ENCODE measurements around the gene PDE4B.

The PDE4B gene

GRCh38 chr1:65897485-65897884, 104.8 kb downstream of the PDE4B start:
- no peaks in the 10 kb centered on the region for H3K36me3 ChIP-seq (ENCODE audit: control insufficient read depth in 5 of 5, insufficient read depth in 5 of 5, low read length in 5 of 5)
- H3K4me1 ChIP-seq (ENCODE audit: control insufficient read depth in 5 of 5, insufficient read depth in 5 of 5, low read length in 5 of 5): no peaks in the 10 kb centered on the region
- H3K4me3 ChIP-seq (ENCODE audit: low read depth in 1 of 5, low read length in 5 of 5): no peak overlapping the region
- H3K27me3 ChIP-seq (ENCODE audit: control insufficient read depth in 5 of 5, insufficient read depth in 4 of 5, low read length in 5 of 5): no peaks in the 10 kb centered on the region
- H3K27ac ChIP-seq (ENCODE audit: low read depth, low read length): no peak overlapping the region
- H3K9ac ChIP-seq (ENCODE audit: low read length in 5 of 5): no peak overlapping the region
- peaks cover 0 to 6% (median 0%) of the 10 kb centered on the region in 5 donors for H3K9me3 ChIP-seq (ENCODE audit: control insufficient read depth in 5 of 5, low read length in 5 of 5)

- no peak overlapping the region for H3K27ac ChIP-seq (ENCODE audit: low read depth, low read length)
- H3K27me3 ChIP-seq (ENCODE audit: control insufficient read depth in 5 of 5, insufficient read depth in 4 of 5, low read length in 5 of 5): no peaks in the 10 kb centered on the region
- H3K9me3 ChIP-seq (ENCODE audit: control insufficient read depth in 5 of 5, low read length in 5 of 5): peaks cover 0 to 2% (median 0%) of the 10 kb centered on the region in 5 donors
- H3K9ac ChIP-seq (ENCODE audit: low read length in 5 of 5): no peak overlapping the region
- no peaks in the 10 kb centered on the region for H3K4me1 ChIP-seq (ENCODE audit: control insufficient read depth in 5 of 5, insufficient read depth in 5 of 5, low read length in 5 of 5)
- H3K36me3 ChIP-seq (ENCODE audit: control insufficient read depth in 5 of 5, insufficient read depth in 5 of 5, low read length in 5 of 5): no peaks in the 10 kb centered on the region
- no peak overlapping the region for H3K4me3 ChIP-seq (ENCODE audit: low read depth in 1 of 5, low read length in 5 of 5)
These were observed 112.0 kb downstream of the PDE4B start for GRCh38 chr1:65904681-65905083.

DNA sequence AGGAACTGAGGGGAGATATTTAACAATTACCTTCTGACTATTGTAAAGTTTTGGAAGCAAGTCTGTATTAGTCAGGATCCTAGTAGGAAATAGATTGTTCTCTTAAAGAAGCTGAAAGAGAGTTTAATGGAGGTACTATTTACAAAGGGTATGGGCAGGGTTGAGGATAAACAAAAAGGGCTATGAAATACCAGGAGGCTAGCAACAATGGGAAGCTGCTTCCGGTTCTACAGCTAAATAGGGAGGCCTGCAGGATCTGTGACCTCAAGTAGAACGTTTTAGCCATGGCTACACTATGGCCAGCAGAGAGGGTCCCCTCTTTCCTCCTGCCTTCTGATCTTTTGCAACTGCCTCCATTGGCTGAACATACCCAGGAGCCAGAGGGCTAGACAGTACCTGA, 117.7 kb downstream of the PDE4B start:
- Histone ChIP-seq H3K27ac (ENCODE audit: low read depth, low read length) (no peak overlapping the region), H3K4me3 (ENCODE audit: low read depth in 1 of 5, low read length in 5 of 5) (no peak overlapping the region), H3K9me3 (ENCODE audit: control insufficient read depth in 5 of 5, low read length in 5 of 5) (no peaks in the 10 kb centered on the region), H3K27me3 (ENCODE audit: control insufficient read depth in 5 of 5, insufficient read depth in 4 of 5, low read length in 5 of 5) (no peaks in the 10 kb centered on the region), H3K4me1 (ENCODE audit: control insufficient read depth in 5 of 5, insufficient read depth in 5 of 5, low read length in 5 of 5) (no peaks in the 10 kb centered on the region), H3K36me3 (ENCODE audit: control insufficient read depth in 5 of 5, insufficient read depth in 5 of 5, low read length in 5 of 5) (no peaks in the 10 kb centered on the region), H3K9ac (ENCODE audit: low read length in 5 of 5) (no peak overlapping the region)

DNA sequence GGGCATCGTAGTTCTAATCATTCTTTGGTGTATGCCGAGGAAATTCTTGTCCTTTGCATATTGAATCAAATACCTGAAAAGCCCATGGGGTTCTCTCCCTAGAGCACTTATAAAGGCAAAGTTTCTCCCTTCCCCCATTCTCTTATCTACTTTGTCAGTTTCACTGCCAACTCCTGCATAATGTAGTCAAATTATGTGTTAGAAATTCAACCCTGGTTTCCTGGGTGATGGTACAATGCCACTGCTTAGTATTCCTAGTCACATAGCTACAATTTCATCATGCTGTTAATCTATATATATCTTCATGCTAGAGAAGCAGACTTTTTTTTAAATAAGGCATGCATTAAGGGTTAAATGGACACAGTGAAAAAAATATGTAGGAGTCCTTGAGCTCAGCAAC, 119.0 kb downstream of the PDE4B start:
- H3K36me3 ChIP-seq (ENCODE audit: control insufficient read depth in 5 of 5, insufficient read depth in 5 of 5, low read length in 5 of 5): no peaks in the 10 kb centered on the region
- H3K4me1 ChIP-seq (ENCODE audit: control insufficient read depth in 5 of 5, insufficient read depth in 5 of 5, low read length in 5 of 5): no peaks in the 10 kb centered on the region
- H3K27ac ChIP-seq (ENCODE audit: low read depth, low read length): no peak overlapping the region
- no peak overlapping the region for H3K9ac ChIP-seq (ENCODE audit: low read length in 5 of 5)
- no peaks in the 10 kb centered on the region for H3K27me3 ChIP-seq (ENCODE audit: control insufficient read depth in 5 of 5, insufficient read depth in 4 of 5, low read length in 5 of 5)
- no peaks in the 10 kb centered on the region for H3K9me3 ChIP-seq (ENCODE audit: control insufficient read depth in 5 of 5, low read length in 5 of 5)
- no peak overlapping the region for H3K4me3 ChIP-seq (ENCODE audit: low read depth in 1 of 5, low read length in 5 of 5)

GRCh38 chr1:65918564-65918963, 125.9 kb downstream of the PDE4B start:
- no peaks in the 10 kb centered on the region for H3K4me1 ChIP-seq (ENCODE audit: control insufficient read depth in 5 of 5, insufficient read depth in 5 of 5, low read length in 5 of 5)
- no peaks in the 10 kb centered on the region for H3K36me3 ChIP-seq (ENCODE audit: control insufficient read depth in 5 of 5, insufficient read depth in 5 of 5, low read length in 5 of 5)
- no peak overlapping the region for H3K4me3 ChIP-seq (ENCODE audit: low read depth in 1 of 5, low read length in 5 of 5)
- no peak overlapping the region for H3K9ac ChIP-seq (ENCODE audit: low read length in 5 of 5)
- no peaks in the 10 kb centered on the region for H3K27me3 ChIP-seq (ENCODE audit: control insufficient read depth in 5 of 5, insufficient read depth in 4 of 5, low read length in 5 of 5)
- H3K27ac ChIP-seq (ENCODE audit: low read depth, low read length): no peak overlapping the region
- no peaks in the 10 kb centered on the region for H3K9me3 ChIP-seq (ENCODE audit: control insufficient read depth in 5 of 5, low read length in 5 of 5)

DNA sequence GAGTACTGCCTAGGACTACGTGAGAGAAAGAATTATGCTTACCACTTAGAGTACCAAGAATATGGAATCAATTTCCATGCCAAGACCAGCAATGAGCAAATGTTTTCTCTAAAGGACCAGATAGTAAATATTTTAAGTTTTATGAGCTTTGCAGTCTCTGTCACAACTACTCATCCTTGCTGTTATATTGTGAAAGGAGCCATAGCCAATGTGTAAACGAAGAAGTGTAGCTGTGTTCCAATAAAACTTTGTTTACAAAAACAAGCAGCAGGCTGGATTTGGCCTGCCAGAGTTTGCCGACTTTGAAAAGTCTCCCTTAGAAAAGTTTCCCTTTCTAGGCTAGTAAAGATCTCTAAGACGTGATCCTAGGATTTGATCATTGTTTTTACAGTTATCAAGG, 128.8 kb downstream of the PDE4B start:
- Histone ChIP-seq H3K4me1 (ENCODE audit: control insufficient read depth in 5 of 5, insufficient read depth in 5 of 5, low read length in 5 of 5) (no peaks in the 10 kb centered on the region), H3K27ac (ENCODE audit: low read depth, low read length) (no peak overlapping the region), H3K4me3 (ENCODE audit: low read depth in 1 of 5, low read length in 5 of 5) (no peak overlapping the region), H3K9me3 (ENCODE audit: control insufficient read depth in 5 of 5, low read length in 5 of 5) (no peaks in the 10 kb centered on the region), H3K36me3 (ENCODE audit: control insufficient read depth in 5 of 5, insufficient read depth in 5 of 5, low read length in 5 of 5) (no peaks in the 10 kb centered on the region), H3K27me3 (ENCODE audit: control insufficient read depth in 5 of 5, insufficient read depth in 4 of 5, low read length in 5 of 5) (no peaks in the 10 kb centered on the region), H3K9ac (ENCODE audit: low read length in 5 of 5) (no peak overlapping the region)

- H3K27ac ChIP-seq (ENCODE audit: low read depth, low read length): no peak overlapping the region
- no peak overlapping the region for H3K4me3 ChIP-seq (ENCODE audit: low read depth in 1 of 5, low read length in 5 of 5)
- H3K4me1 ChIP-seq (ENCODE audit: control insufficient read depth in 5 of 5, insufficient read depth in 5 of 5, low read length in 5 of 5): no peaks in the 10 kb centered on the region
- H3K36me3 ChIP-seq (ENCODE audit: control insufficient read depth in 5 of 5, insufficient read depth in 5 of 5, low read length in 5 of 5): no peaks in the 10 kb centered on the region
- H3K9me3 ChIP-seq (ENCODE audit: control insufficient read depth in 5 of 5, low read length in 5 of 5): no peaks in the 10 kb centered on the region
- H3K9ac ChIP-seq (ENCODE audit: low read length in 5 of 5): no peak overlapping the region
- H3K27me3 ChIP-seq (ENCODE audit: control insufficient read depth in 5 of 5, insufficient read depth in 4 of 5, low read length in 5 of 5): no peaks in the 10 kb centered on the region
These were observed 131.8 kb downstream of the PDE4B start for GRCh38 chr1:65924471-65924870.

- H3K27me3 ChIP-seq (ENCODE audit: control insufficient read depth in 5 of 5, insufficient read depth in 4 of 5, low read length in 5 of 5): no peaks in the 10 kb centered on the region
- H3K36me3 ChIP-seq (ENCODE audit: control insufficient read depth in 5 of 5, insufficient read depth in 5 of 5, low read length in 5 of 5): no peaks in the 10 kb centered on the region
- H3K9ac ChIP-seq (ENCODE audit: low read length in 5 of 5): no peak overlapping the region
- no peak overlapping the region for H3K27ac ChIP-seq (ENCODE audit: low read depth, low read length)
- H3K4me3 ChIP-seq (ENCODE audit: low read depth in 1 of 5, low read length in 5 of 5): no peak overlapping the region
- peaks cover 0 to 3% (median 0%) of the 10 kb centered on the region in 5 donors for H3K9me3 ChIP-seq (ENCODE audit: control insufficient read depth in 5 of 5, low read length in 5 of 5)
- H3K4me1 ChIP-seq (ENCODE audit: control insufficient read depth in 5 of 5, insufficient read depth in 5 of 5, low read length in 5 of 5): peaks cover 0 to 5% (median 0%) of the 10 kb centered on the region in 5 donors
These were observed 145.8 kb downstream of the PDE4B start for GRCh38 chr1:65938506-65938905.

GRCh38 chr1:65939191-65939590, 146.5 kb downstream of the PDE4B start:
- Histone ChIP-seq H3K4me3 (ENCODE audit: low read depth in 1 of 5, low read length in 5 of 5) (no peak overlapping the region), H3K4me1 (ENCODE audit: control insufficient read depth in 5 of 5, insufficient read depth in 5 of 5, low read length in 5 of 5) (peaks cover 0 to 5% (median 0%) of the 10 kb centered on the region in 5 donors), H3K27me3 (ENCODE audit: control insufficient read depth in 5 of 5, insufficient read depth in 4 of 5, low read length in 5 of 5) (no peaks in the 10 kb centered on the region), H3K9me3 (ENCODE audit: control insufficient read depth in 5 of 5, low read length in 5 of 5) (peaks cover 0 to 4% (median 0%) of the 10 kb centered on the region in 5 donors), H3K9ac (ENCODE audit: low read length in 5 of 5) (no peak overlapping the region), H3K36me3 (ENCODE audit: control insufficient read depth in 5 of 5, insufficient read depth in 5 of 5, low read length in 5 of 5) (no peaks in the 10 kb centered on the region), H3K27ac (ENCODE audit: low read depth, low read length) (no peak overlapping the region)

- H3K27me3 ChIP-seq (ENCODE audit: control insufficient read depth in 5 of 5, insufficient read depth in 4 of 5, low read length in 5 of 5): no peaks in the 10 kb centered on the region
- H3K9ac ChIP-seq (ENCODE audit: low read length in 5 of 5): no peak overlapping the region
- H3K27ac ChIP-seq (ENCODE audit: low read depth, low read length): no peak overlapping the region
These were observed 146.9 kb downstream of the PDE4B start for GRCh38 chr1:65939636-65940035.

DNA sequence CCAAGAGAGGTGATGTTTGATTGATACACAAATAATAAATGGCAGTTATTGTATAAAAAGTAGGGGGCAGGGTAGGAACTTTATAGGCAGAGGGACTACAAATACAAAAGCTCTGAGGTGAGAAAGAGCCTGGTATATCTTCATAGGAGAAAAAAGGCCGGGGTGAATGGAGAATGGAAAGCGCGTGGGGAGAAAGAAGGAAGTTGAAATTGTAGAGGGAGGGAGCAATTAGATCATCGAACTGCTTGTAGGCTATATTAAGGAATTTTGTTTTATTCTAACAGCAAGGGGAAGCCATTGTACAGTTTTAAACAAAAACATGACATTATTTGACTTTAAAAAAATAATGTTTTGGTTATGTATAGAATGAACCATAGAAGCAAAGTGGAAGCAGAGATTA, 147.4 kb downstream of the PDE4B start:
- Histone ChIP-seq H3K27me3 (ENCODE audit: control insufficient read depth in 5 of 5, insufficient read depth in 4 of 5, low read length in 5 of 5) (no peaks in the 10 kb centered on the region), H3K9me3 (ENCODE audit: control insufficient read depth in 5 of 5, low read length in 5 of 5) (peaks cover 0 to 4% (median 0%) of the 10 kb centered on the region in 5 donors), H3K9ac (ENCODE audit: low read length in 5 of 5) (no peak overlapping the region), H3K36me3 (ENCODE audit: control insufficient read depth in 5 of 5, insufficient read depth in 5 of 5, low read length in 5 of 5) (no peaks in the 10 kb centered on the region), H3K4me1 (ENCODE audit: control insufficient read depth in 5 of 5, insufficient read depth in 5 of 5, low read length in 5 of 5) (peaks cover 0 to 5% (median 0%) of the 10 kb centered on the region in 5 donors), H3K27ac (ENCODE audit: low read depth, low read length) (no peak overlapping the region), H3K4me3 (ENCODE audit: low read depth in 1 of 5, low read length in 5 of 5) (no peak overlapping the region)

More at GRCh38 chr1:65939636-65940035, 146.9 kb downstream of the PDE4B start:
- Histone ChIP-seq H3K4me3 (ENCODE audit: low read depth in 1 of 5, low read length in 5 of 5) (no peak overlapping the region), H3K4me1 (ENCODE audit: control insufficient read depth in 5 of 5, insufficient read depth in 5 of 5, low read length in 5 of 5) (peaks cover 0 to 5% (median 0%) of the 10 kb centered on the region in 5 donors), H3K9me3 (ENCODE audit: control insufficient read depth in 5 of 5, low read length in 5 of 5) (peaks cover 0 to 4% (median 0%) of the 10 kb centered on the region in 5 donors), H3K36me3 (ENCODE audit: control insufficient read depth in 5 of 5, insufficient read depth in 5 of 5, low read length in 5 of 5) (no peaks in the 10 kb centered on the region)
